GM12801 (cell line): Measurements from ENCODE around the gene LRATD1.

Source experiments
- TF ChIP-seq, protein P1 (sequence below): IDR thresholded peaks from one replicate; pipeline ENCODE4 v1.5.1; 2011; ENCODE audit warnings: control low read depth; ENCODE audit not compliant: insufficient read length; ENCODE audit errors: extremely low read depth

The LRATD1 gene

DNA sequence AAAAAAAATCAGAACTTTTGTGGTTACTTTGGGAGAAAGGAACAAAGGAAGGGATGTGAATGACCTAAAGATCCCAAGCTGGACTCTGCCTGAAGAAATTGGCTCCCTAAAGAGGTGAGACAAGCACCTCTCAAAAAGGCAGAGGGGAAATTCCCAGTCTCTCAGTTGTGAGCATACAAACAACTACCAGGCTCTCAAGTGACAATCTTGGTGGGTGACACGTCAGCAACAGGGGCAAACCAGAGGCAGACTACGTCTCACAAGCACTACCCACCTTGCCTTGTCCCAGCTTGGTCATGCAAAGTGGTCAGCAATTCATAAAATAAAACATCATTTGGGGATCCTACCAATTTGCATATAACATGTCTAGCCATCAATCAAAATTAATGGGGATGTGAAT lies 24.3 kb upstream of the LRATD1 start:
- TF ChIP-seq, protein P1, sequence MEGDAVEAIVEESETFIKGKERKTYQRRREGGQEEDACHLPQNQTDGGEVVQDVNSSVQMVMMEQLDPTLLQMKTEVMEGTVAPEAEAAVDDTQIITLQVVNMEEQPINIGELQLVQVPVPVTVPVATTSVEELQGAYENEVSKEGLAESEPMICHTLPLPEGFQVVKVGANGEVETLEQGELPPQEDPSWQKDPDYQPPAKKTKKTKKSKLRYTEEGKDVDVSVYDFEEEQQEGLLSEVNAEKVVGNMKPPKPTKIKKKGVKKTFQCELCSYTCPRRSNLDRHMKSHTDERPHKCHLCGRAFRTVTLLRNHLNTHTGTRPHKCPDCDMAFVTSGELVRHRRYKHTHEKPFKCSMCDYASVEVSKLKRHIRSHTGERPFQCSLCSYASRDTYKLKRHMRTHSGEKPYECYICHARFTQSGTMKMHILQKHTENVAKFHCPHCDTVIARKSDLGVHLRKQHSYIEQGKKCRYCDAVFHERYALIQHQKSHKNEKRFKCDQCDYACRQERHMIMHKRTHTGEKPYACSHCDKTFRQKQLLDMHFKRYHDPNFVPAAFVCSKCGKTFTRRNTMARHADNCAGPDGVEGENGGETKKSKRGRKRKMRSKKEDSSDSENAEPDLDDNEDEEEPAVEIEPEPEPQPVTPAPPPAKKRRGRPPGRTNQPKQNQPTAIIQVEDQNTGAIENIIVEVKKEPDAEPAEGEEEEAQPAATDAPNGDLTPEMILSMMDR, result no peak

DNA sequence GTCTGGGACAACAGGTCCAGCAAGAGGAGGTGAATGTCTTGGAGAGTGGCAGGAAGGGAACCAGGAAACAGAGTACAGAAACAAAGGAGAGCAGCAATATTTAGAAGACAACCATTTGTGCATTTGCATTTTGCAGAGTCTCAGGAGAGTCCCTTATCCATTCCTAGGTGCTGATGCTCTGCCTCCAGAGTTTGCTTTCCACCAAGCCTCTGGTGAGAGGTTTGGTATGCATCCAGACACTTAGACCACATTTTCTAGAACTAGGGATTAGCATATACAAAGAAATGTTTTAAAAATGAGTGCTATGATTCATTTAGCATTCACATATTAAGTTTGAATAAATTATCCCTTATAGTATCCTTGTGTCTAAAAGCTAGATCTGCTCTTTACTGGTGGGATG lies 18.5 kb upstream of the LRATD1 start:
- TF ChIP-seq, protein P1, result no peak

DNA sequence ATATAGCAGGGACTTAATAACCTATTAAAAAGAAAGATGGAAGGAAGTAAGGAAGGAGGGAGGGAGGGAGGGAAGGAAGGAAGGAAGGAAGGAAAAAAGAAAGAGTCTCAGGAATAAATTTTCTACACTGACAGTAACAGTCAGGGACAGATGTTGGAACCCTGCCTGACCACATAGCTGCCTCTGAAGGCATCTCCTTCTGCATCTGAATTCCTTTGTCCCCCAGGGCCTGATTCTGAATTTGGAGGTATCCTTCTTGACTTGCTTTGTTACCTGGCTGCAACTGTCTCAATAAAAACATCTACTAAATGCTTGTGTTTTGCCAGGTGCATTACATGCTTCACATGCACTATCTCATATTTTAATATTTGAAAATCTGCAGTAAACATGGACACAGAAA lies 17.4 kb upstream of the LRATD1 start:
- TF ChIP-seq, protein P1, result no peak

DNA sequence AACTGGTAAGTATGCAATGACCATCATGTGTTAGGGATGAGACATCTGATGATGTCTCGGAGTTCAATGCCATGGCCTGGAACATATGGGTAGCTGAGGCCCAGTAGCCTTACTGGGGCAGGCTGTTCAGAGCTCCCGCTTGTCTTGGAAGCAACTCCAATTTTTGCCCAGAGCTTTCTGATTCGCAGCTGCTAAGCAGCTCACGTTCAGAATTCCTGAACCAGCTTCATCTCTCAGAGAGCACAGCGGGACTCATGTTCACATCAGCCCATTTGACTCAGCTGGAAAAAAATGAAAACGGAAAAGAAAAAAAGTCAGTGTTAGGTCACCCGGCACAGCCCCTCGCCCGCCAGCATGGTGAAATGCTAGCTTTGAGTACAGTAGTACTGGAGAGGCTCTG lies 16.8 kb upstream of the LRATD1 start:
- TF ChIP-seq, protein P1, result no peak

DNA sequence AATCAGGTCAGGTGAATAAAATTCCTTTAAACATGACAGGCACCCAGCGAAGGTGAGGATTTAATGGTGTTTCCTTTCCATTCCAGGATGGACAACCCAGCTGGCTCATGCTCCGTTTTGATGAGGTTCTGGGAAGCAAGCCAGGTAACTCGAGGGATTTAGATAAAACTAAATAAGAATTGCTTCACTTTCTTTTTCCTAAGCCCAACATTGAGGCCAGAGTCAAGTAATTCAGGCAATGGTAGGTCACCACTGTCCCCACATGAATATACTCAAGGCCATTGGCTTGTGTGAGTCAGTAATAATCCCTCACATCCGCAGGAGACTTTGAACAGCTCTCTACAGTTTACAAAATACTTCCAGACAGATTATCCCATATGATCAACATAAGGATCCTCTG lies 16.2 kb upstream of the LRATD1 start:
- TF ChIP-seq, protein P1, result no peak

DNA sequence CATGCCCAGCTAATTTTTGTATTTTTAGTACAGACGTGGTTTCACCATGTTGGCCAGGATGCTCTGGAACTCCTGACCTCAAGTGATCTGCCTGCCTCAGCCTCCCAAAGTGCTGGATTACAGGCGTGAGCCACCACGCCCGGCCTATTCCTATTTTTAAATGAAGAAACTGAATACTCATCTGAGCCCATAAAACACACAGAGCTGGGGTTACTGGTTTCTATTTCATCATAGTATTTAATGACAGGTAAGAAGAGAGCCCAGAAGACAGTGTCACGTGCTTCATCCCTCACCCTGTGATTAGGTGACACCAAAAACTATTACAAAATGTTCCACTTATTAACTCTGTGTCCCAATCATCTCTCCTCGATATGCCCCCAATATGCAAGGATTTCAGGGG lies 15.6 kb upstream of the LRATD1 start:
- TF ChIP-seq, protein P1, result no peak

DNA sequence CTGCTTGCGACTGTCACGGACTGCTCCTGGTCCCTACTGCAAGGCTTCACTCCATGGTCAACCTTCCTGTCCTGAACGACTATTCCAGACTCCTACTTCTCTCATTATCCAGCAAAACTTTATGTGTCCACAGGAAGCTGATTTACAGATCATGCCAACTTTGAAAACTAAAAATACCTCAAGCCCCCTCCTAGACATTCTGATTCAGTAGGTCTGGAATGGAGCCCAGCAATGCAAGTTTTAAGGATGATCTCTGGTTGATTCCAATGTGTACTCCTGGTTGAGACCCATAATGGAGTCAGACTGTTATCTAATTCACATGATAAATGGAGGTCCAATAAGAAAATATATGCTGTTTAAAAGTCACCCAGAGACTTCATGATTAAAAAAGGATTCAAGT lies 13.1 kb upstream of the LRATD1 start:
- TF ChIP-seq, protein P1, result no peak

DNA sequence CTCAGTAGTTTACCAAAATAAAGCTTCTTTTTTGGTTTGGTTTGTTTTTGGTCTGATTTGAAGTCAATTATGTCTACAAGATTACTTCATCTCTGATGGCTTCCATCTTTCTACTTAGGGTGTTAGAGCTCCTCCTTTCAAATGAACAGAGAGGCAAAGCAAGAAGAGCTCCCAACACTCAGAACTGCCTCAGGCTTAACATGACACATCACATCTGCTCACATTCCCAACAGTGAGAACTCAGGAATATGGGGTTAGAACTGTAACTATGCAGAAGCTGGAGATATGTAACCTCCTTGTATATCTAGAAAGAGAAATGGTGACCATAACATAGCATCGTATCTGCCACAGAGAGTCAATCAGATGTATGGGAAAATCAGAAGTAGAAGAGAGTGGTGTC lies 11.4 kb upstream of the LRATD1 start:
- TF ChIP-seq, protein P1, result no peak
